Osteoblast (primary cell): Measurements from ENCODE around the gene SNX32. TPM values are rescaled to one million over a fixed set of nuclear protein-coding genes. Genes with fewer than 3 reads are reported as not detected.

ENCODE experiments used
- DNase-seq: peaks from one replicate; pipeline ENCODE4 v3.0.0; 2011; ENCODE audit warnings: low spot score, mixed read lengths; ENCODE audit not compliant: insufficient read length; ENCODE audit errors: missing footprints
- H2AFZ ChIP-seq: 2 replicates; pipeline ENCODE4 v1.6.0; 2011; ENCODE audit warnings: mild to moderate bottlenecking, low read length
- H3K27ac ChIP-seq: 2 replicates; pipeline ENCODE4 v1.5.1; 2011; ENCODE audit warnings: mild to moderate bottlenecking, low read depth, low read length, moderate library complexity
- H3K27me3 ChIP-seq: 2 replicates; pipeline ENCODE4 v1.6.0; 2012; ENCODE audit warnings: mild to moderate bottlenecking, control low read depth, inconsistent platforms, low read length, moderate library complexity; ENCODE audit not compliant: insufficient read depth
- H3K36me3 ChIP-seq: 2 replicates; pipeline ENCODE4 v1.5.1; 2011; ENCODE audit warnings: mild to moderate bottlenecking, low read length, control low read depth, moderate library complexity; ENCODE audit not compliant: insufficient read depth
- H3K4me1 ChIP-seq: 2 replicates; pipeline ENCODE4 v1.5.1; 2011; ENCODE audit warnings: mild to moderate bottlenecking, low read length, control low read depth, moderate library complexity; ENCODE audit not compliant: insufficient read depth
- H3K4me2 ChIP-seq: 2 replicates; pipeline ENCODE4 v1.6.0; 2011; ENCODE audit warnings: mild to moderate bottlenecking, low read length; ENCODE audit not compliant: insufficient read depth
- H3K4me3 ChIP-seq: fragments of 200-600 bp; sonication (generic); 3 replicates; pipeline ENCODE4 v1.5.1; 2012; ENCODE audit warnings: mild to moderate bottlenecking, low read length, inconsistent platforms; ENCODE audit not compliant: insufficient read depth
- H3K79me2 ChIP-seq: 2 replicates; pipeline ENCODE4 v1.6.0; 2012; ENCODE audit warnings: mild to moderate bottlenecking, low read length, control low read depth, inconsistent platforms; ENCODE audit not compliant: insufficient read depth
- H3K9me3 ChIP-seq: 2 replicates; pipeline ENCODE4 v1.5.1; 2011; ENCODE audit warnings: low read depth, low read length, control low read depth
- H4K20me1 ChIP-seq: 2 replicates; pipeline ENCODE4 v1.6.0; 2012; ENCODE audit warnings: mild to moderate bottlenecking, low read length, control low read depth; ENCODE audit not compliant: insufficient read depth
- total RNA-seq: library from RNA; depleted of rRNA; stranded (reverse); fragments of >200 nt; gene quantifications from 2 replicates; pipeline ENCODE4 v1.2.3, GENCODE V29; 2012
- TF ChIP-seq, protein P1 (sequence below): IDR thresholded peaks from 2 replicates; pipeline ENCODE4 v1.5.1; 2011; ENCODE audit warnings: mild to moderate bottlenecking, low read depth, low read length, moderate library complexity; ENCODE audit errors: extremely low read depth

Gene SNX32
- total RNA-seq, 1 donor: 1.1 TPM

GRCh38 chr11:65892661-65893317 lies 59.0 kb downstream of the SNX32 start:
- peaks cover 79% of the 10 kb centered on the region for H3K4me1 ChIP-seq
- H4K20me1 ChIP-seq: peaks cover 60% of the 10 kb centered on the region

GRCh38 chr11:65894034-65894591 lies 60.4 kb downstream of the SNX32 start:
- no peaks in the 10 kb centered on the region for H3K27me3 ChIP-seq
- H3K79me2 ChIP-seq: peaks cover 79% of the 10 kb centered on the region
- H3K36me3 ChIP-seq: peaks cover 58% of the 10 kb centered on the region
- TF ChIP-seq, protein P1, sequence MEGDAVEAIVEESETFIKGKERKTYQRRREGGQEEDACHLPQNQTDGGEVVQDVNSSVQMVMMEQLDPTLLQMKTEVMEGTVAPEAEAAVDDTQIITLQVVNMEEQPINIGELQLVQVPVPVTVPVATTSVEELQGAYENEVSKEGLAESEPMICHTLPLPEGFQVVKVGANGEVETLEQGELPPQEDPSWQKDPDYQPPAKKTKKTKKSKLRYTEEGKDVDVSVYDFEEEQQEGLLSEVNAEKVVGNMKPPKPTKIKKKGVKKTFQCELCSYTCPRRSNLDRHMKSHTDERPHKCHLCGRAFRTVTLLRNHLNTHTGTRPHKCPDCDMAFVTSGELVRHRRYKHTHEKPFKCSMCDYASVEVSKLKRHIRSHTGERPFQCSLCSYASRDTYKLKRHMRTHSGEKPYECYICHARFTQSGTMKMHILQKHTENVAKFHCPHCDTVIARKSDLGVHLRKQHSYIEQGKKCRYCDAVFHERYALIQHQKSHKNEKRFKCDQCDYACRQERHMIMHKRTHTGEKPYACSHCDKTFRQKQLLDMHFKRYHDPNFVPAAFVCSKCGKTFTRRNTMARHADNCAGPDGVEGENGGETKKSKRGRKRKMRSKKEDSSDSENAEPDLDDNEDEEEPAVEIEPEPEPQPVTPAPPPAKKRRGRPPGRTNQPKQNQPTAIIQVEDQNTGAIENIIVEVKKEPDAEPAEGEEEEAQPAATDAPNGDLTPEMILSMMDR: no peak
- H2AFZ ChIP-seq: no peak overlapping the region
- H3K9me3 ChIP-seq: no peaks in the 10 kb centered on the region
- peaks cover 60% of the 10 kb centered on the region for H4K20me1 ChIP-seq
- H3K4me2 ChIP-seq: peak overlapping the region; percentile 45
- H3K4me3 ChIP-seq: no peak overlapping the region
- peaks cover 82% of the 10 kb centered on the region for H3K4me1 ChIP-seq
- DNase-seq: peak; percentile 72
- peak overlapping the region; percentile 56 for H3K27ac ChIP-seq

More at GRCh38 chr11:65892661-65893317, 59.0 kb downstream of the SNX32 start:
- Histone ChIP-seq H3K27ac (peak overlapping the region; percentile 98), H3K79me2 (peaks cover 66% of the 10 kb centered on the region), H3K4me3 (peak overlapping the region; percentile 95), H3K36me3 (peaks cover 53% of the 10 kb centered on the region), H3K4me2 (peak overlapping the region; percentile 100), H3K9me3 (no peaks in the 10 kb centered on the region), H3K27me3 (no peaks in the 10 kb centered on the region), H2AFZ (no peak overlapping the region)
- DNase-seq: no peak
- TF ChIP-seq, protein P1: no peak

GRCh38 chr11:65895482-65895981 lies 61.8 kb downstream of the SNX32 start:
- H3K79me2 ChIP-seq: peaks cover 88% of the 10 kb centered on the region
- peaks cover 58% of the 10 kb centered on the region for H3K36me3 ChIP-seq
- H4K20me1 ChIP-seq: peaks cover 60% of the 10 kb centered on the region
- H3K27ac ChIP-seq: peak overlapping the region; percentile 86
- H3K27me3 ChIP-seq: no peaks in the 10 kb centered on the region
- no peaks in the 10 kb centered on the region for H3K9me3 ChIP-seq
- peak overlapping the region; percentile 81 for H3K4me2 ChIP-seq
- DNase-seq: peak; percentile 90
- H3K4me3 ChIP-seq: no peak overlapping the region
- H2AFZ ChIP-seq: no peak overlapping the region
- TF ChIP-seq, protein P1: no peak
- H3K4me1 ChIP-seq: peaks cover 71% of the 10 kb centered on the region
